HG03521 (cell line): Measurements from ENCODE around the gene ZSWIM9.
"Not testable (repeated sequence)": the region's sequence is repeated elsewhere in the genome, so short reads cannot be mapped to it uniquely, and the experiment has no call there.

Source experiments
- ATAC-seq: cut with Tn5 transposase; IDR thresholded peaks from one replicate; pipeline ENCODE4 v1.9.1; 2021; ENCODE audit warnings: mild to moderate bottlenecking, moderate library complexity; ENCODE audit not compliant: unreplicated experiment

ZSWIM9 gene

DNA sequence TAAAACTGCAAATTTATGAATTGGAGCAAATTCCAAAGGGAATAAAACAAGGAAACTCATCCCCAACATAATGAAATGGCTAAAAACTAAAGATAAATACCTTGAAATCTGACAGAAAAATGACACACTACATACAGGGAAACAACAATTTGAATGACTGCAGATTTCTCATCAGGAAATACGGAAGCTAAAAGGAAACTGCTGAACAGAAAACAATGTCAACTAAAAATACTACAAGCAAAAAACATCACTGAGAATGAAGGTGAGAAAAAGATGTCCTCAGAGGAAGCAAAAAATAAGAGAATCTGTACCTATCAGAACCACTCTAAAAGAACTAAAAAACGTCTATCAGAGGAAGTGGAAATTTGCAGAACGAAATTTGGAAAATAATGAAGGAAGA, 39.5 kb downstream of the ZSWIM9 start:
- no peak for ATAC-seq

DNA sequence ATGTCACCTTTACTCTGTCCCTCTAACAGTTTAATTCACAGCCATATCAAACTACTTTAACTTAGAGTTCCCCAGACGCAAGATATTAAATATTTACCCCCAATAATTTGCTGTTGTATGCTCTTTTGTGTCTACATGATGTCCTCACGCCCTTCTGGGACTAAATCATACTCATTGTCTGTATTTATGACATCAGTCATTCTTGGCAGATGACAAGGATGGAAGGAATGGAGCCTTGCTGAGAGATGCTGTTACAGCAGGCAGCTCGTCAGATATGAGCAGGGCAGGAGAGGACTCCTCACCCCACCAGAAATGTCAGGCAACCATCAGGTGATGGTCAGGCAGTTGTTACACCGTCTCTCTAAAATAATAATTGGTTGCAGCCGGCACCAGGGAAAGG, 43.5 kb downstream of the ZSWIM9 start:
- no peak for ATAC-seq

DNA sequence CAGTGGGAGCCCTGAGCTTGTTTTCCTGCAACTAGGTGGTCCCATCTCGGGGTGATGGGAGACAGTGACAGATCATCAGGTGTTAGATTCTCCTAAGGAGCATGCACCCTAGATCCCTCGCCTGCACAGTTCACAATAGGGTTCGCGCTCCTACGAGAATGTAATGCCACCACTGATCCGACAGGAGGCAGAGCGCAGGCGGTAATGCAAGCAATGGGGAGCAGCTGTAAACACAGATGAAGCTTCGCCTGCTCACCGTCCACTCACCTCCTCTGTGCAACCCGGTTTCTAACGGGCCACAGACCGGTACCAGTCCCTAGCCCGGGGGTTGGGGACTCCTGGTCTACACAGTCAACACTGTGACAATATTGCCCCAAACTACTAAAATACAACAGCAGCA, 46.5 kb downstream of the ZSWIM9 start:
- no peak for ATAC-seq

DNA sequence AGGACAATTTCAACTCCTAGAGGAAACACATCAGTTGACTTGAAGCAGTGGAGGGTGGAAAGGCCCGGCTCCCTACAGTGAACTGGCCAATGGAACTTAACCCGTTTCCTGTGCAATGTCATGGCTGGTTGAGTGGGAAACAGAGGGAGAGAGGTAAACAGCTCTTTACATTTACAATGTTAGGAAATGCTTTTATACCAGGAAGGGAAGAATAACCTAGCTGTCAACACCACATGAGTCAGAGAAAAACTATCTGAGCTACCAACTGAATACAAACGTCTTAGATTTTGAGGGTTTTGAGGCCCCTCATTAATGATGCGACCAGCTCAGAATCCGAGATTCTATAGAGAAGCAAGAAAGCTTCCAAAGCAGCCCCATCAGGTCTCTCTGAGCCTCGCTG, 48.5 kb downstream of the ZSWIM9 start:
- no peak for ATAC-seq

DNA sequence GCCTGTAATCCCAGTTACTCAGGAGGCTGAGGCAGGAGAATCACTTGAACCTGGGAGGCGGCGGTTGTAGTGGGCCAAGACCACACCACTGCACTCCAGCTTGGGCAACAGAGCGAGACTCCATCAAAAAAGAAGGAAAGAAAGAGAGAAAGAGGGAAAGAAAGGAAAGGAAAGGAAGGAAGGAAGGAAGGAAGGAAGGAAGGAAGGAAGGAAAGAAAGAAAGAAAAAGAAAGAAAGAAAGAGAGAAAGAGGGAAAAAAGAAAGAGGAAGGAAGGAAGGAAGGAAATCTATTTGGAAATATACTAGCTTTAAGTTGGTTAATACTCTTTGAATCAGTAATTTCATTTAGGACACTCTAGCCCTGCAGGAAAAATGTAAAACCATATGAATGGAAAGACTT, 50.3 kb downstream of the ZSWIM9 start:
- ATAC-seq: not testable (repeated sequence)

DNA sequence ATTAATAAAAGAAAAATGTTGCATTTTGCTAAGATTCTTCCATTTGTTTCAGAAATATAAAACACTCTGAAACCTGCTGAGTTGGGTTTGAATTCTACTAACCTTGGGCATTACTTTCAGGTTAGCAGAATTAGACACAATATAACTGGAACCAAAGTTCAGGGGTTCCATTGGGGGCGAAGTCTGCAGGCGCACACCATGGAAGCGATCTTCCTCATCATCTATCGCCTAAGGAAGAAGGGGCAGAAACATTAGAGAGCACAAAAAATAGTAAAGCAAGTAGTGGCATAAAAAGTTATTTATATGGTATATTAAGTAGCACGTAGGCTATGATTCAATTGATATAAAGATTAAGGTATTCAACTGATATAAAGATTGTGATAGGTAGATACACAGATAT, 51.1 kb downstream of the ZSWIM9 start:
- no peak for ATAC-seq

DNA sequence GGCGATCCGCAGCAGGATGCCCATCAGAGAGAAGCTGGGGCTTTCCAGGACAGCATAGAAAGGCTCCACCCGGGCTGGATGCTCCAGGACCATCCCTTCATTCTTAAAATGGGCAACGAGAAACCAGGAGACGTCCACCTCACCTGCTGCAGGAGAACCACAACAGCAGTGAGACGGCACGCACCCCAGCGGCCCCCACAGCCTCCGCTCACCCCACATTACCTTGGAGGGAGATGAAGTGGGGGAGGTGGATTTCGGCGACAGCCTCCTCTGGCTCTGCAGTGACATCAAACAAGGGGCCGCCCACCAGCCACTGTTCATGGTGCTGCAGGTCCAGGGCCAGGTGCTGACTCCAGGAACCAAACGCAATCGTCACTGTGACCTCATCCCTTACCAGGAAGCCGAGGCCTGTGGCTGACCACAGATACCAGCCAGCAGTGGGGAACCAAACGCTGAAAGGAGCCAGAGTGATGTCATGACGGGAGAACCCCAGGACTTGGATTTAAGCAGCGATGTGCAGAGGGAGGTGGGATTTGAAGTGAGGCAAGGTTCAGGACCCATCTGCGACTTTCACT, 60.2 kb downstream of the ZSWIM9 start:
- no peak for ATAC-seq

DNA sequence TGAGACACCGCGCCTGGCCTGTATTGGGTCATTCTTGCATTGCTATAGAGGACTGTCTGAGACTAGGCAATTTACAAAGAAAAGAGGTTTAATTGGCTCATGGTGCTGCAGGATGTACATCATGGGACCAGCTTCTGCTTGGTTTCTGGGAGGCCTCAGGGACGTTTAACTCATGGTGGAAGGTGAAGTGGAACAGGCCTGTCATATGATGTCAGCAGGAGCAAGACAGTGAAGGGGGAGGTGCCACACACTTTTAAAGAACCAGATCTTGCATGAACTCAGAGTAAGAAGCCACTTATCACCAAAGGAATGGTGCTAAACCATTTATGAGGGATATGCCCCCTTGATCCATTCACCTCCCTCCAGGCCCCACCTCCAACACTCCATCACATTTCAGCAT, 66.6 kb downstream of the ZSWIM9 start:
- no peak for ATAC-seq

DNA sequence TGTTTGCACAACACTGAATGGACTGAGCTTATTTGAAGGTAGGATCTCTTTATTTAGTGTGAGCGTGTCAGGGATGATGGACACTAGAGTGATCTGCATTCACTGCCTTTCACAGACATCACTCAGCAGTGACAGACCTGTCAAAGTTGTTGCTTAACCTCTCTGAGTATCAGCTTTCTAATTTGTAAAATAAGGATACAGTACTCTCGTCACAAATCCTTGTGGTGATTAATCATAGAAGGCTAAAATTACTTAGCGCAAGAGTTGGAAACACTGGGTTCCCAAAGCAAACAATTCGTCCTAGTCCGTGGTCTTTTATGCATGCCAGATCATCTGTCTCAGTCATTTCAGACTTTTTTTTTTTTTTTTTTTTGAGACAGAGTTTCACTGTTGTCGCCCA, 68.6 kb downstream of the ZSWIM9 start:
- ATAC-seq: no peak

DNA sequence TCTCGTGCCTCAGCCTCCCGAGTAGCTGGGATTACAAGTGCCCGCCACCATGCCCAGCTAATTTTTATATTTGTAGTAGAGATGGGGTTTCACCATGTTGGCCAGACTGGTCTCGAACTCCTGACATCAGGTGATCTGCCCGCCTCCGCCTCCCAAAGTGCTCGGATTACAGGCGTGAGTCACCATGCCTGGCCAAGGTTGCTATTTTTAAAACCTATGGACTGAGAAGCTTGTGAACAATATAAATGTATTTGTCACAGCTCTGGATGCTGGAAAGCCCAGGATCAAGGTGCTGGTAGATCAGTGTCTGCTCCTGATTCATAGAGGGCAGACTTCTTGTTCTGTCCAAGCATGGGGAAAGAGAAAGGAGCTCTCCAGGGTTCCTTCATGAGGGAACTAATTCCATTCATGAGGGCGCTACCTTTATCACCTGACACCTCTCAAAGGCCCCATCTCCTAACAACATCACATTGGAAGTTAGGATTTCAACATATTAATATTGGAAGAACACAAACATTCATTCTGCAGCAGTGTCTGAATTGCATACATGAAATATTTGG, 69.2 kb downstream of the ZSWIM9 start:
- no peak for ATAC-seq

DNA sequence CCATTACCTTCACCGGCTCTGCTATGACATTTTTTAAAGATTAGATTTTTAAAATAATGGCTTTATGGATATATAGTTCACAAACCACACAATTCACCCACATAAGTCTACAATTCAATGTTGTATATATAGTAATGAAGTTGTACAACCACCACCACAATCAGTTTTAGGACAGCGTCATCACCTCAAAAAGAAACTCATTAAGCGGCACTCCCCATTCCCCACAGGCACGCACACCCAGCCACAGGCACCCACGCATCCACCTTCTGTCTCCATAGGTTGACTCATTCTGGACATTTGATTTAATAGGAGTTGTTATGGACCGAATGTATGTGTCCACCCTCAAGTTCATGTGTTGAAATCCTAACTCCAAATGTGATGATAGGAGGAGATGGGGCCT, 71.3 kb downstream of the ZSWIM9 start:
- not testable (repeated sequence) for ATAC-seq

DNA sequence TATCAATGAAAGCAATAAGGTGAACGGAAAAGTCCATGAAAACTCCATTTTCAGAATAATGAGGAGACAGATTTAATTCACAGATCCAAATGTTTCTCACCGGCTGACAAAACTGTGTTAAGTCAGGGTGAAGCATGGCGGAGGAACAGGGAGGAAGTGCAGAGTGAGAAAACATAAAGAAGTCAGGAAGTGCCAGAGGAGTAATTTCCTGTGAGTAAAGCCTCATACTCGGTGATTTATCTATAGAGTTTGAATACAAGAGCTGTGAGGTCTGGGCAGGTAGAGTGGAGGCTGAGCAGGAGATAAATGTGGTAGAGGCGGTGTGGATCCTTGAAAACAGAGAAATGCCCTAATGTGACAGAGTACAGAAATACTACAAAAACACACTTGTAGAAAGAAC, 73.8 kb downstream of the ZSWIM9 start:
- no peak for ATAC-seq

DNA sequence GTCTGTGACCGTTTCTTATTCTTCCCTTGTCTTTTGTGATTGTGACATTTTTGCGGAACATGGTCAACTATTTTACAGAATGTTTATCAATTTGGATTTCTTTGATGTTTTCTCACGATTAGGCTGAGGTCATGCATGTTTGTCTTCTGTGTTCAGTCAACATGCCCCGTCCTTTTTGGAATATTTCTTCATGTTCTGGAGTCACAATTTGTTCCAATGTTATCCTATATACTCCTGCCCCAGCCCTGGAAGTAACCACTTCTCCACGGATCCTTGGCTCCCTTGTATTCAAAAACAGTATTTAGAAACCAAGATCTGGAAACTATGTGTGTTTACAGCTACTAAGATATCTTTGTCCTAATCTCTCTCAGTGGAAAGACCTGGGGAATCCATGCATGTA, 75.6 kb downstream of the ZSWIM9 start:
- no peak for ATAC-seq

DNA sequence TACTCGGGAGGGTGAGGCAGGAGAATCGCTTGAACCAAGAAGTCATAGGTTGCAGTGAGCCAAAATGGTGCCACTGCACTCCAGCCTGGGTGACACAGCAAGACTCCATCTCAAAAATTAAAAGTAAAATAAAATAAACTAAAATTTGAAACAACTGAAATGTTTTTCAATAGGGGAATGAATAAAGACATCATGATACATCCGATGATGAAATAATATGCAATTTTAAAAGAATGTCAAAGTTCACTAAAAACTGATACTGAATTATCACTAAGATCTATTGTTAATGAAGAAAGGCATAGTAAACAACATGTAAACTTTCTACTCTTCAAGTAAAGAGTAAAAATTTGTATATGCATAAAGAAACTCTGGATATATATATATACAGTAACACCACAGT, 76.7 kb downstream of the ZSWIM9 start:
- no peak for ATAC-seq
